ENCODE results near the gene PCYT2. TPM values are rescaled to one million over a fixed set of nuclear protein-coding genes. Genes with fewer than 3 reads are reported as not detected.

The PCYT2 gene
- total RNA-seq, 1 donor from 2014 or later, result 88.5 TPM

DNA sequence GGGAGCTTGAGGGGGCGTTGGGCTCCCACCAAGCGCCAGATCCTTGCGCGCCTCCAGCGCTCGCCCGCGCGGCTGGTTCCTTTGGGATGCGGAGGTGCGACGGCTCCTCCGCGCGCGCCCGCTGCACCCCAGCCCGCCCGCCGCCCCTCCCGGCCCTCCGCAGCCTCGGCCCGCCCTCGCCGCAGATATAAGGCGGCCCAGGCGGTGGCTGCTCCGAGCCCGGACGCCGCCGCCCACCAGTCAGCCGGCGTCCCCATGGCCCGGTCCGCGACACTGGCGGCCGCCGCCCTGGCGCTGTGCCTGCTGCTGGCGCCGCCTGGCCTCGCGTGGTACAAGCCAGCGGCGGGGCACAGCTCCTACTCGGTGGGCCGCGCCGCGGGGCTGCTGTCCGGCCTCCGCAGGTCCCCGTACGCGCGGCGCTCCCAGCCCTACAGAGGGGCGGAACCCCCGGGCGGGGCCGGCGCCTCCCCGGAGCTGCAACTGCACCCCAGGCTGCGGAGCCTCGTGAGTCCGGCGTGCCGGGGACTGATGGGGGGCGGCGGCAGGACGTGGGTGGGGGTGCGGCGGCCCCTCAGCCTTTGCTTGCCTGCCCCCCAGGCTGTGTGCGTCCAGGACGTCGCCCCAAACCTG is 9.1 kb downstream of the PCYT2 start, which contains the start of gene NPB:
TSS of gene NPB (plus strand) at position 216 of the 630 bp plus-strand sequence. CDS start at position 256, 40 bp downstream.
- peak; percentile 24 for DNase-seq (ENCODE audit: low read depth)

DNA sequence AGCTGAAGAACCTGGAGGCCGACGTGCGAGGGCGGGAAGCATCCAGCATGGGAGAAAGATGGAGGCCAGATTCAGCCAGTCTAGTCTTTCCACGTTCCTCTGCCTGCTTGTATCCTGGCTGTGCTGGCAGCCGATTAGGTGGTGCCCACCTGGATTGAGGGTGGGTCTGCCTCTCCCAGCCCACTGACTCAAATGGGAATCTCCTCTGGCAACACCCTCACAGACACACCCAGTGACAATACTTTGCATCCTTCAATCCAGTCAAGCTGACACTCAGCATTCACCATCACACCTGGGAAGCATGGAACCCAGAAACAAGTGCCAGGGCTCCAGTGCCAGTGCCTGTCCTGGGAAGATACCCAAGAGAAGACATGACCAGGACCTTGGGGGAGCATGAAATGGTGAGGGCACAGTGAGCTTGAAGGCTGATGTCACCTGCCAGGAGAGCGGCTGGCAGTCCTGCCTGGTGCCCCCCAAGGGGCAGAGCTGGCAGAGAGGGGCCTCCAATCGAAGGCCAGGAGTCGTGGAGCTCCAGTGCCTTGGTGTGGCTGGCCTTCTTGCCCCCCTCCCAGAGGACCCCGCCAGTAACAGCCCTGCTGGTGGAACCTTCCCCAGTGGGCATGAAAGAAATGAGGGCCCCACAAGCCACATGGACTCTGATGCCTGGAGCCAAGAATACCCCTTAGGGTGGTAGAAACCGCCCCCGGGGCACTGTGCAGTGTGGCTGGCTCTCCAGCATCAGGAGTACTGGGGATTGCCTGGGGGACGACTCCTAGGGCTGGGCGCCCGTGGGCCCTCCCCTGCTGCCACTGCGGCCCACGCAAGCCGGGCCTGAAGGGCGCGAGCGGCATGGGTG is 9.8 kb downstream of the PCYT2 start:
- no peak for DNase-seq (ENCODE audit: low read depth)

DNA sequence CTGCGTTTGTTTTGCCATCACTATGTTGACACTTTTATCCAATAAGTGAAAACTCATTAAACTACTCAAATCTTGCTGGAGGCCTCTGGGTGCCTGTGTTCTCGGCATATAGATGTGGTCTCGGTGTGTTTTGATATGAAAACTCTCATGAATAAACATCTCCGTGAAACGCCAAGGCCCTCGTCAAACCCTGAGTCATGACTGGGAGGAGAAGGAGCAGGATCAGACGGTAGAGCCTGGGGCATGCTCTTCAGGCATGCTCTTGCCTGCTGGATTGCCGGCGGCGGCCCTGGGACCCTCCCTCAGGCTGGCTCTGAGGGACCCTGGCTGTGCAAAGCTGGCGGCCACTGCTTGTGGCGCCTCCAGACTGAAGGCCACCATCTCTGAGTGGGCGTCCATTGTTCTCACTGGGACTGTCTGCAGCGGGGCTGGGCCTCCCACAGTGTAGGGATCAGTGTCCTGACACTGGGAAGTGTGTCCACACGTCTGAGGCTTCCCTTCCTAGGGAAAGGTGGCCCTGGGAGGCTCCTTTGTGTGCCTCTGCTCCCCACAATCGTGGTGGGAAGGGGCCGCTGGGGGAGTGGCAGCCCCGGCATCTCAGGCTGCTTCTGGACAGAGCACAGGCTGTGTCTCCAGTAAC is 10.9 kb downstream of the PCYT2 start:
- DNase-seq (ENCODE audit: low read depth), result no peak

DNA sequence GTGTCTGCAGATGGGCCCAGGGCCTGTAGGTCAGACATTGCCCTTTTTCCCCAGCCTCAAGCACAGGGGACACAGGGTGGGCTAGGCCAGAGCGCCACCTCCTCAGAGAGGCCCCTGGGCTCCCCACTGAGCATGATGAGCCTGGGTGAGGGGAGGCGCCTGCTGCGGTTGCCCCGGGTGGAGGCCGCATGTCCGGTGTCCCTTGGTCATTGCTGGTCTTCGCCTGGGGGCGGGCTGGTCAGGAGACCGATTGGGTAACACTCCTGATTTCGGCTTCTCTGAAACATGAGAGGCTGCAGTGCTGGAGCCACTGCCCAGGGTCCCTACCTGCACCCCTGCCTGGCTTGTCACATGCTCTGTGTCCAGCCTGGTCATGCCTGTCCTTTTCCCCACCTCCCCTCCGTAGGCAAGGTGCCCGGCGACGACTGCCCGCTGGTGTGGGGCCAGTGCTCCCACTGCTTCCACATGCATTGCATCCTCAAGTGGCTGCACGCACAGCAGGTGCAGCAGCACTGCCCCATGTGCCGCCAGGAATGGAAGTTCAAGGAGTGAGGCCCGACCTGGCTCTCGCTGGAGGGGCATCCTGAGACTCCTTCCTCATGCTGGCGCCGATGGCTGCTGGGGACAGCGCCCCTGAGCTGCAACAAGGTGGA is 11.6 kb downstream of the PCYT2 start:
- no peak for DNase-seq (ENCODE audit: low read depth)

DNA sequence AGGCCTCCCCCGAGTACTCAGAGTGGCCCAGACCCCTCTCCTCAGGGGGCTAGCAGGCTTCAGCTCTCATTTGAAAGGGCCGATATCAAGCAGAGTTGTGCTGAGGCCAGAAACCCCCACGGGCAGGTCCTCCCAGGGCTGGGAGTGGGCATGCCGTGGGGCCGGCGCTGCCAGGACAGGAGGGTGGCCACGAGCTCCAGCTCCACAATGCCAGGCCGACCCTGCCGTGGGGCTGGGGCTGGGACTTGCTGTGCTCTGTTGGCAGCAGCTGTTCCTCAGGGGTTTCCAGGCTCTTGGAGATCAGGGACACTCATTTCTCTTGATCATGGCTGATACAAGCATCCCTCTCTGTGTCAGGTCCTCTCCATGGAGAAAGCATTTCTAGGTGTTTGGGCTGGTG is 12.3 kb downstream of the PCYT2 start:
- no peak for DNase-seq (ENCODE audit: low read depth)

DNA sequence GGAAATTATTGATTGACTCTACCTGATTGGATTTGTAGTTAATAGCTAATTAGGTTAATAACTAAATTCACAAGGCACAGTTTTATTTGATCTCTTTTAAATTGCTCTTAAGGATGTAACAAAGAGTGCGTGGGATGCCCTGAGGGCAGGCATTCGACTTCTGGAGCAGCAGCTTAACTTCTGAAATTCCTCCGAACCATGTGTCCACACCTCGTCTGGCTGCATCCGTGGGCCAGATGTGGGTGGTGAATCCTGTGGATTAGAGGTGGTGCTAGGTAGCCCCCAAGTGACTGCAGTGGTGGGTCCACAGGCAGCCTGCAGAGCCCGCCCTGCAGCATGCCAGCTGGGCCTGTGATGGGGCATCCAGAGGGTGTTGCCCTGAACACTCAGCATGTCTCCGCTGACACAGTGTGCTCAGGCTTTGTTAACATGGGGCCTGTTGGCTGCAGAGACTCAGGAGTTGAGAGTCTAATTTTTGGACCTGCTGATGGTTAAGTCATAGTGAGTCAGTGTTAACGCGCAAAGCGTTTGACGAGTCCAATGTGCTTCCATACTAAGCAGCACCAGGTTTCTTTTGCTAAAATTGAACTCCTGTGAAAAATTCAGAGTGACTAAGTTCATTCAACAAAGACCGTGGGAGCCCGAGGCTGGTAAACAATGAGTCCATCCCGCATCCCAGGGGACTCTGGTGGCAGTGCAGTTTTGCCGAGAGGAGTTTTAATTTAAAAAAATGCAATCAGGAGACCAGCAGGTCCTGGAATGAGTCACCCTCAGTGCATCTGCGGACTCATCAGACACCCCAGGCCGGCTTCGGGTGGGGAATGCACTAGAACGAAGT is 13.0 kb downstream of the PCYT2 start:
- peak; percentile 76 for DNase-seq (ENCODE audit: low read depth)

DNA sequence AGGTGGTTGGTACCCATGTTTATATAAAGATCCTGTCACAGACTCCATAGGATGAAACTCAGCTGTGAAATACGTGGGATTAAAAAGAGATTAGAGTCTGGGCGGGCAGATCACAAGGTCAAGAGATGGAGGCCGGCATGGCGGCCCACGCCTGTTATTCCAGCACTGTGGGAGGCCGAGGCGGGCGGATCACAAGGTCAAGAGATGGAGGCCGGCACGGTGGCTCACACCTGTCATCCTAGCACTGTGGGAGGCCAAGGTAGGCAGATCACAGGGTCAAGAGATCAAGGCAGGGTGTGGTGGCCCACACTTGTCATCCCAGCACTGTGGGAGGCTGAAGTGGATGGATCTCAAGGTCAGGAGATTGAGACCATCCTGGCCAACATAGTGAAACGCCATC is 15.8 kb downstream of the PCYT2 start:
- no peak for DNase-seq (ENCODE audit: low read depth)

DNA sequence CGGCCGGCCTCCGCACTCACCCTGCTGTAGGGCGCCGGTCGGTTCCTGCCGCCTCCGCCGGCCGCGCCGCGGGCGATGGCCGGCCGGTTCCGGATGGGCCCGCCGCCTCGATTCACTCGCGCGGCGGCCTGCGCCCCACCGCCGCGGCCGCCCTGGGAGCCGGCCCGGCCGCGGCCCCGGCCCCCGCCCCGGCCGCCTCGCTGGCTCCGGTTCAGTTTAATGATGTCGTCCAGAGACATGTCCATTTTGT is 20.0 kb downstream of the PCYT2 start:
- no peak for DNase-seq (ENCODE audit: low read depth)

DNA sequence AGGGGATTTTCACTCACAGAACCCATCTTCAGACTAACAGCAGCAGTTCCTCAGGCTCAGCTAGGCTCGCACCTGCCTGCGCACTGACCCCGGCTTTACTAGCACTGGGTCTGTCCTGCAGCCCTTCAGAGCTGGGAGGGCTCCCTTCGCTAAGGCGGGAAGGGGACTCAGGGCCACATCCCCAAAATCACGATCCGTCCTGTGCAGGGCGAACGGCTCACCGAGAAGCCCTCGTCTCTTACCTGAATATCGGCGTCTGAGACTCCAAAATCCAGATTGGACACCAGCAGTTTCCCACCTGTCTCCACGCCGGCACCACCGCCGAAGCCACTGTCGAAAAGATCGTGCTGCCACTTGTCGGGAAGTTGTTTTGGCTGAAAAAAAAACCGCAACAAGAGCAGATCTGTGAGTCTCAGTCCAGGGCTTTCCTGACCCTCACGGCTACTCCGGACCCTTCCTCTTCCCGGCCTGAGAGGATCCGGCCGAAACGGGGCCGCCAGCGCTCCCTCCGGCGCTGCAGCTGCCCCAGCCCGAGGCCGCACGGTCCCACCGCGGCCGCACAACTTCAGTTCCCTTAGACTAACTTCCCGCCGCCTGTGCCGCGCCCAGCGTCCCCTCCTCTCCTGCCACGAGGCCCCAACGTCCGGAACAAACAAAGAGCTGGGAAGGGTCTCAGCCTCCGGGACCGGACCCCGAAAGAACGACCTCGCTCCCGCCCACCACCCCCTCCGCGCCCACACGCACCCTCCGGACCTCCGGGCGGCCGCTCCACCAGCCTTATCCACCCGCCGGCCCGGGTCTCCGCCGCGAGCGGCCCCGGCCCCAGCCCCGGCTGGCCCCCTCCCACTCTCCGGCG is 20.5 kb downstream of the PCYT2 start:
- peak; percentile 24 for DNase-seq (ENCODE audit: low read depth)

DNA sequence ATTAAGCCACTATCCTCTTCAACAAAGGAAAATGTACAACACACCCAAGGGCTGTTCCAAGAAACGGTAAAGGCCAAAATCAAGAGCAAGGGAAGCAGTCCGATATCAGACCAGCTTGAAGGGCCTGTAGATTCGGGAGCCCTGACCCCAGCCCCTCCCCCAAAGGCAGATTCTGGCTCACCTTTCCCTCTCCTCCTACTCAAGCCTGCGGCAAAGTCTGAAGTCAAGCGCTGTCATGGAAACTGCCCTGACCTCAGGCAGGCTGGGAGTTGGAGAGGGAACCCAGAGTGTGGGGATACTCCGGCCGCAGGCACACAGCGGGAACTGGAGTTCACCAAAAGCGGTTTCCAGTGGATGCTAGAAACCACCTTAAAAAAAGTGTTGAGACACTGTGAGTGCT is 21.6 kb downstream of the PCYT2 start:
- DNase-seq (ENCODE audit: low read depth), result no peak

DNA sequence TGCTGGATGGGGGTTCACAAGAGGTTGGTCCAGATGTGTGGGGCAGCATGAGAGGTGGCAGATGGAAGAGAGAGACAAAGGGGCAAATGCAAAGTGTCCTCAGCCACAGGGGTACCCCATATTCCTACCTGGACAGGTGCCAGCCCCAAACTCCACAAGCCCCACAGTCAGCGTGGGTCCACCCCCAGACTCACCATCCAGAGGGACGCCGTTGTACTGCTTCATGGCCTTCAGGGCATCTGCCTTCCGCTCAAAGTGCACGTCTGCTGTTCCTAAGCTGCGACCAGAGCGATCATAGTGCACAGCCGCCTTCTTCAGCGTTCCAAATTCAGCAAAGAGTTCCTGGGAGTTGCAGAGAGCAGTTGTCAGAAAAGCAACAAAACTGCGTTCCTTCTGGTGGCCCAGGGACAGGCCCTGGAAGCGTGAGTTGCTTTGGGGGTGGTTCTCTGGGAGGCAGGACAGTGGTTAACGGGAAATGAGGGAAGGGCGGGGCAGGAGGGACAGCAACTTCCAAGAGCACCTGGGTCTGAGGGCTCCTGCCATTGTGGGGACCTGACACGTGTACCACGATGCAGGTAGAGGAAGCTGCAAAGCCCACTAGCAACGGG is 22.1 kb downstream of the PCYT2 start:
- no peak for DNase-seq (ENCODE audit: low read depth)

DNA sequence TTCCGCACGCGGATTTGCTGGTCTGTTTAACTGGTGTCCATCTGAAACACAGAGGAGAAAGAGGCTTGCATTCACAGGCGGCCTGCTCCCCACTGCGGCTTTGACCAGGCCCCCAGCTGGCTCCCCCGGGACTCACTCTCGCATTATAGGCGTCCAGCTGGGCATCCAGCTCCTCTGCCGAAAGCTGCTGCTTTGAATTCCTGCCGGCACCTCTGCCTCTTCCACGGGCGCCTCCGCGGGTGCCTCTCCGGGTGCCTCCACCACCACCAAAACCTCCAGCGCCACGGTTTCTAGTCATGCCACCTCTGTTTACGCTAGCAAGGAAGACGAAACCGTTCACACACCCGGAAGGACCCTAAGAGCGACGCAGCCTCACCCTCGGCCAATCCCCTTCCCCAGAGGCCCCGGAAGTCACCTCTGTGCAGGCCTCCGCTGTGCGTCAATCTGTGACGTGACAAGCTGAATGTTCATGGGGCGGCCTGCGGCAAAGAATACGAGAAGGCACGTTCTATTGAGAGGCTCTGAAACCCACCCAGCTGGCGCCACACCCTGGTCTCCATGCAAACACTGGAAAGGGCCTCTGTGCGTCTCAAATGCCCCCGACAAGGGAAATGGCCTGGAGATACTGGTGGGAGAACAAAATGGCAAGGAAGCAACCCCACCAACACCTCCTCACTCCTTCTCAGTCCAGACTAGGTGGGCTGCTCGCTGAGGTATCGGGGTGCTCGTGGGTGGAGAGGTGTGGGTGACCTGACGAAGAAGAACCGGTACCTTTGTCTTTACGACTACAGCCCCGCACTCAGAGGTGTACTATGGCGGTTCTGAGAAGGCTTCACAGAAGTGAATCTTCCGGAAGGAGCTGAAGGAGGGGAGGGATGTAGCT is 22.9 kb downstream of the PCYT2 start:
- DNase-seq (ENCODE audit: low read depth), result no peak

DNA sequence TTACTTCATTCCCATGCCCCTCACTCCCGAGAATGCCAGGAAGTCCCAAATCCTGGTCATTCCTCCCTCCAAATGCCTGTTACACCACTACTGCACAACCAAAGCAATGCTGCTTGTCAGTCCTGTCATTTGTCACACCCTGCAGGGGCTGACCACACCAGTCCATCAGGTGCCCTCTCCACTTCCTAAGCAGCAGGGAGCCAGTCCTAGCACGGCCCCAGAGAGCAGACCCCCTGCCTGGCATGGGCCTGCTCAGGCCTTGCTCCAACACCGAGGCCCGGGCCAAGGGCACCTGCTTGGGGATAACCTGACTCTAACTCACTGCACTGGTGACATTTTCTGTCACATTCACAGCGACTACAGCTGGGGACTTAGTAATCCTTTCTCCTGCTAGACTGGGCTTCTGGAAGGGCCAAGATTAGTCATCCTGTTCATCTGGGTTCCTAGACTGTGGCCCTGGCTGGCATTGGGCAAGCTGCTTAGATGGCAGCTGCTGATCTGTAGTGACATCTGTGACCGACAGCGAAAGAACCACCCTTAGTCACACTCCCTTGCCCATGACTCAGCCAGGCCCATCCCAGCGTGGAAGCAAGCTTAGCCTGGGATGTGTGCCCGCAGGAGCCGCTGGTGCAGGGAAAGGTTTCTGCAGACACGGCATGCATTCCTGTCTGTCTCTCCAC is 25.2 kb downstream of the PCYT2 start:
- DNase-seq (ENCODE audit: low read depth), result peak; percentile 99

DNA sequence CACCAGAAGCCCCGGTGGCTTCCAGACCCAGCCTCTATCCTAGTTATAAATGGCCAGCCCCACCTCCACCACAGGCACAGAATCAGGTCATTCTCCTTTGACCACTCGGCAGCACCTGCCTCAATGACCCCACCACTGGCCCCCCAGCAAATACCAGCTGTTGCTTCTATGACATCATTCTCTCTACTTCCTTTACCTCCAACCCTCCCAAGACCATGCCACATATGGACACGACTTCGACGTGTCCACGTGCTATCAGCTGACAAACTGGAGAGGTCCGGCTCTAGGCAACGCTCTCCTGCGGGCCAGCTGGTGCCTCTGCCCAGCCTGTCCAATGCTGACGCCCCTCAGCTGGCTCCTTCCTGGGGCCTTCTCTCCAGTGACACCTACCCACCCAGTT is 25.7 kb downstream of the PCYT2 start:
- peak; percentile 95 for DNase-seq (ENCODE audit: low read depth)

DNA sequence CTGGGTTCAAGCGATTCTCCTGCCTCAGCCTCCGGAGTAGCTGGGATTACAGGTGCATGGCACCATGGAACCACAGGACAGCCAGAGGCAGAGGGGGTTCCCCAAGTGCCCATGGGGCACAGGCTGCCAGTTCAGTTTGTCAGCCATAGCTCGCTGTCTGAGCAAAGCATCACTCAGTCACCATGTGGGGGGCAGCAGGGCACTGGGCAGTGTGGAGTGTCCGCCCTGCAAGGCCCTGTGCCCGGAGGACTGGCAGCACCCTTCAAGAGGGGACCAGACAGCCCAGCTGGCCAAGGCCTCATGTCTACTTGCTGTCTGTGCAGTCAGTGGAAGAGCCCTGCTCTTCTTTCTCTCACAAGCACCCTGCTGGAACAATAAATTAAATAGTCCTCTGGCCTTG is 26.2 kb downstream of the PCYT2 start:
- DNase-seq (ENCODE audit: low read depth), result no peak

DNA sequence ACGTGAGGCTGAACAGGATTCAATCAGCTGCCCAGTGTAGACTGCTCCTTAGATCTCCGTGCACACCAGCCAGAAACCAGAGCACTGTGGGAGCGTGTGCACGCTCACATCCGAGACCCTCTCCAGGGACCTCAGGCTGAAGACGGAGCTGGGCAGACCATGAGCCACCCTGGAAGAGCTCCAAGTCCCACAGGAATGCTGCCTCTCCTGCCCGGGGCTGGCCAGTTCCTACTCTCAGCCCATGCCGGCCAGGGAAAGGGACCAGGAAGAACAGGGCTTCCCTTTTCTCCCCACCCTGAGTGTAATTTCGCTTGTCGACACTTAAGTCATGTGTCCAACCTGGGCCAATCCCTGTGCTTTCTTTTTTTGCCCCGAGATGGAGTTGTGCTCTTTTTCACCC is 26.7 kb downstream of the PCYT2 start:
- DNase-seq (ENCODE audit: low read depth), result peak; percentile 96

DNA sequence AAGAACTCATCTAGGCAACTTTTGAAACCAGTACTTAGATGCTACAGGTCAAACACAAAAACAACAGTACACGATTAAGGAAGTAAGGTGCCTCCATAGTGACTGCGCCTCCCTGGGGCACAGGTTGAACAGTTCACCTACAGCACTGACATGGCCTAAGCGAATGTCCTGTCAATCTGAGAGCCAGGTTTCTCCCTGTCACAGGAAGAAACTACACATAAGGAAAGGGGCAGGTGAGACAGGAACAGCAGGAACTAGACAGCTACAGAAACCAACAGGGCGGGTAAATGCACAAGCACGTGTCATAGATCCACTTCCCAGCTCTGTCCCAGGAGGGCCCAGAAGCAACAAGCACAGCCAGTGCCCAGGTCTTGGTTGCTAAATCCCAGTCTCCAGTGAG is 32.1 kb downstream of the PCYT2 start:
- DNase-seq (ENCODE audit: low read depth), result no peak

DNA sequence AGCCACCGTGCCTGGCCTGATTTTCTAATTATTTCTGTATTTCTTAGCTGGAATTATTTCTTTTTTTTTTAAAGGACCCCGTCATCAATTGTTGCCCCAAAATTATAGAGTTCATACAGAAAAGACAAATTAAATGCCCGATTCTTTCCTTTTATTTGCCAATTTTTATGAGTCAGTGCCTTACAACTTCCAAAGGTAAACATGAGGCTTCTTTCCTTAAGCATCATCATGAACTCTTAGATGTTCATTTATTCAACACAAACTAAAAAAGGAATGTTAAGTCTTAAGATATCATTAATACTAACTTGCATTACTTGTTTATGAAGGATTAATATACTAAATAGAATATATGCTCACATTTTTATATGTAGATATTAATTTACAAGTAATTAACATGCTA is 32.9 kb downstream of the PCYT2 start:
- DNase-seq (ENCODE audit: low read depth), result no peak
